Cardiac muscle cell (in vitro differentiated cells and primary cell): ENCODE results near the gene MRPL2. TPM values are rescaled to one million over a fixed set of nuclear protein-coding genes. Genes with fewer than 3 reads are reported as not detected.

ENCODE experiments used
- DNase-seq, 2 donors: peaks; one replicate each; pipeline versions ENCODE4 v3.0.0 to v3.0.0-alpha.2; 2010 to 2017; ENCODE audit warnings: low read depth in 1 of 2, low spot score in 1 of 2
- H3K27ac ChIP-seq: fragments of 200-600 bp; sonication (generic); 2 replicates; pipeline ENCODE4 v1.5.1; 2016
- H3K27me3 ChIP-seq: fragments of 200-600 bp; sonication (generic); 2 replicates; pipeline ENCODE4 v1.6.0; 2016; ENCODE audit warnings: control low read depth
- H3K36me3 ChIP-seq: fragments of 200-600 bp; sonication (generic); 2 replicates; pipeline ENCODE4 v1.5.1; 2016; ENCODE audit warnings: control low read depth
- H3K4me1 ChIP-seq: fragments of 200-600 bp; sonication (generic); 2 replicates; pipeline ENCODE4 v1.8.1; 2017; ENCODE audit warnings: low read depth, mild to moderate bottlenecking, mixed run types
- H3K4me3 ChIP-seq: fragments of 200-600 bp; sonication (generic); 2 replicates; pipeline ENCODE4 v1.5.1; 2016; ENCODE audit warnings: mild to moderate bottlenecking
- H3K9me3 ChIP-seq: fragments of 200-600 bp; sonication (generic); 2 replicates; pipeline ENCODE4 v1.5.1; 2017; ENCODE audit warnings: low read depth, mild to moderate bottlenecking, control low read depth
- polyA plus RNA-seq: library from polyadenylated mRNA; unstranded; fragments of >200 nt; fragmentation: Nextera tagmentation; extraction: Ambion mirVana; gene quantifications from 2 replicates; pipeline ENCODE4 v1.2.1, GENCODE V29; 2016
- total RNA-seq: library from RNA; depleted of rRNA; stranded (reverse); fragments of >200 nt; gene quantifications from 2 replicates; pipeline ENCODE4 v1.2.3, GENCODE V29; 2016
- TF ChIP-seq, protein P1 (sequence below): IDR thresholded peaks from 2 replicates; pipeline ENCODE4 v1.5.1; 2012; ENCODE audit warnings: low read depth, mild to moderate bottlenecking, low read length

Gene MRPL2
- total and polyA plus RNA-seq, 2 experiments from 2014 or later = 49.1 to 148 TPM

- TF ChIP-seq, protein P1, sequence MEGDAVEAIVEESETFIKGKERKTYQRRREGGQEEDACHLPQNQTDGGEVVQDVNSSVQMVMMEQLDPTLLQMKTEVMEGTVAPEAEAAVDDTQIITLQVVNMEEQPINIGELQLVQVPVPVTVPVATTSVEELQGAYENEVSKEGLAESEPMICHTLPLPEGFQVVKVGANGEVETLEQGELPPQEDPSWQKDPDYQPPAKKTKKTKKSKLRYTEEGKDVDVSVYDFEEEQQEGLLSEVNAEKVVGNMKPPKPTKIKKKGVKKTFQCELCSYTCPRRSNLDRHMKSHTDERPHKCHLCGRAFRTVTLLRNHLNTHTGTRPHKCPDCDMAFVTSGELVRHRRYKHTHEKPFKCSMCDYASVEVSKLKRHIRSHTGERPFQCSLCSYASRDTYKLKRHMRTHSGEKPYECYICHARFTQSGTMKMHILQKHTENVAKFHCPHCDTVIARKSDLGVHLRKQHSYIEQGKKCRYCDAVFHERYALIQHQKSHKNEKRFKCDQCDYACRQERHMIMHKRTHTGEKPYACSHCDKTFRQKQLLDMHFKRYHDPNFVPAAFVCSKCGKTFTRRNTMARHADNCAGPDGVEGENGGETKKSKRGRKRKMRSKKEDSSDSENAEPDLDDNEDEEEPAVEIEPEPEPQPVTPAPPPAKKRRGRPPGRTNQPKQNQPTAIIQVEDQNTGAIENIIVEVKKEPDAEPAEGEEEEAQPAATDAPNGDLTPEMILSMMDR = no peak
- no peak for DNase-seq
- Histone ChIP-seq H3K36me3 (peaks cover 24% of the 10 kb centered on the region), H3K4me3 (no peak overlapping the region), H3K27ac (no peak overlapping the region), H3K27me3 (no peaks in the 10 kb centered on the region), H3K9me3 (no peaks in the 10 kb centered on the region), H3K4me1 (no peaks in the 10 kb centered on the region)
Observed at GRCh38 chr6:43007126-43007525, 52.1 kb downstream of the MRPL2 start.

DNA sequence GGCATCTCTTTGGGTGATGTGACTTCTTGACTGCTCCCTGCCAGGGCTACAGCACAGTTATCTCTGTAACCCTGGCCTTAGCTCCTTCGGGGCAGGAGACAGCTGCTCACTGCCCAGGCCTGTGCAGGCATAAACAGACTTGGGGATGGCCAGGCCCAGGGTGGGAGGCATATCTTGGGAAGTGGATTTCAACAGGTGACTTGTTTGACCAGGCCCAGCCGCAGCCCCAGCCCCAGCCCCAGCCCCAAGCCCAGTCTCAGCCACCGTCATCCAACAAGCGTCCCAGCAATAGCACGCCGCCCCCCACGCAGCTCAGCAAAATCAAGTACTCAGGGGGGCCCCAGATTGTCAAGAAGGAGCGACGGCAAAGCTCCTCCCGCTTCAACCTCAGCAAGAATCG lies 53.0 kb downstream of the MRPL2 start:
- DNase-seq = no peak
- Histone ChIP-seq H3K4me1 (no peaks in the 10 kb centered on the region), H3K9me3 (no peaks in the 10 kb centered on the region), H3K27ac (no peak overlapping the region), H3K36me3 (peaks cover 19% of the 10 kb centered on the region), H3K4me3 (no peak overlapping the region), H3K27me3 (no peaks in the 10 kb centered on the region)
- TF ChIP-seq, protein P1 = no peak

GRCh38 chr6:43005844-43006243 lies 53.4 kb downstream of the MRPL2 start:
- TF ChIP-seq, protein P1 = no peak
- H3K27me3 ChIP-seq = no peaks in the 10 kb centered on the region
- H3K4me1 ChIP-seq = no peaks in the 10 kb centered on the region
- DNase-seq = no peak
- no peak overlapping the region for H3K27ac ChIP-seq
- no peak overlapping the region for H3K4me3 ChIP-seq
- peaks cover 15% of the 10 kb centered on the region for H3K36me3 ChIP-seq
- H3K9me3 ChIP-seq = no peaks in the 10 kb centered on the region

Other genes starting within 250 kb of the MRPL2 start
- gene RPL7L1, start 179.8 kb downstream of the MRPL2 start, total RNA-seq = 75.6 and 85.4 TPM in 2 replicates
- gene RPL7L1, start 179.8 kb downstream of the MRPL2 start, polyA plus RNA-seq = 89.5 and 121 TPM in 2 replicates
- not detected in 2 replicates for gene PTCRA, start 143.4 kb downstream of the MRPL2 start, total RNA-seq
- gene PTCRA, start 143.4 kb downstream of the MRPL2 start, polyA plus RNA-seq = not detected in 2 replicates
- gene CNPY3, start 130.0 kb downstream of the MRPL2 start, total RNA-seq = 73.0 and 78.1 TPM in 2 replicates
- 70.7 and 89.9 TPM in 2 replicates for gene CNPY3, start 130.0 kb downstream of the MRPL2 start, polyA plus RNA-seq
- gene GNMT, start 98.7 kb downstream of the MRPL2 start, total RNA-seq = 0.21 and 0.25 TPM in 2 replicates
- 0.21 and 1.3 TPM in 2 replicates for gene GNMT, start 98.7 kb downstream of the MRPL2 start, polyA plus RNA-seq
- gene PEX6, start 80.3 kb downstream of the MRPL2 start, total RNA-seq = 40.9 and 52.0 TPM in 2 replicates
- 21.3 and 29.7 TPM in 2 replicates for gene PEX6, start 80.3 kb downstream of the MRPL2 start, polyA plus RNA-seq
- gene PPP2R5D, start 74.9 kb downstream of the MRPL2 start, total RNA-seq = 58.2 and 70.0 TPM in 2 replicates
- 48.8 and 74.4 TPM in 2 replicates for gene PPP2R5D, start 74.9 kb downstream of the MRPL2 start, polyA plus RNA-seq
- gene MEA1, start 45.5 kb downstream of the MRPL2 start, total RNA-seq = 98.8 and 125 TPM in 2 replicates
- gene MEA1, start 45.5 kb downstream of the MRPL2 start, polyA plus RNA-seq = 173 and 227 TPM in 2 replicates
- 264 and 334 TPM in 2 replicates for gene KLHDC3, start 45.2 kb downstream of the MRPL2 start, total RNA-seq
- gene KLHDC3, start 45.2 kb downstream of the MRPL2 start, polyA plus RNA-seq = 343 and 472 TPM in 2 replicates
- gene RRP36, start 37.8 kb downstream of the MRPL2 start, total RNA-seq = 67.3 and 108 TPM in 2 replicates
- gene RRP36, start 37.8 kb downstream of the MRPL2 start, polyA plus RNA-seq = 63.8 and 77.1 TPM in 2 replicates
- 43.5 and 65.8 TPM in 2 replicates for gene CUL7, start 5.6 kb downstream of the MRPL2 start, total RNA-seq
- 33.1 and 44.9 TPM in 2 replicates for gene CUL7, start 5.6 kb downstream of the MRPL2 start, polyA plus RNA-seq
- gene KLC4, start 197 bp upstream of the MRPL2 start, total RNA-seq = 44.3 and 57.2 TPM in 2 replicates
- 38.4 and 60.5 TPM in 2 replicates for gene KLC4, start 197 bp upstream of the MRPL2 start, polyA plus RNA-seq
- 103 and 115 TPM in 2 replicates for gene PTK7, start 16.9 kb upstream of the MRPL2 start, total RNA-seq
- gene PTK7, start 16.9 kb upstream of the MRPL2 start, polyA plus RNA-seq = 75.8 and 88.0 TPM in 2 replicates
- gene SRF, start 111.8 kb upstream of the MRPL2 start, total RNA-seq = 72.1 and 76.8 TPM in 2 replicates
- gene SRF, start 111.8 kb upstream of the MRPL2 start, polyA plus RNA-seq = 9.7 and 10.2 TPM in 2 replicates
- gene CUL9, start 122.8 kb upstream of the MRPL2 start, total RNA-seq = 34.8 and 76.0 TPM in 2 replicates
- gene CUL9, start 122.8 kb upstream of the MRPL2 start, polyA plus RNA-seq = 29.0 and 44.2 TPM in 2 replicates
- gene DNPH1, start 170.0 kb upstream of the MRPL2 start, total RNA-seq = 111 and 176 TPM in 2 replicates
- 138 and 209 TPM in 2 replicates for gene DNPH1, start 170.0 kb upstream of the MRPL2 start, polyA plus RNA-seq
- 0.60 and 1.0 TPM in 2 replicates for gene TTBK1, start 184.0 kb upstream of the MRPL2 start, total RNA-seq
- 0.15 and 0.17 TPM in 2 replicates for gene TTBK1, start 184.0 kb upstream of the MRPL2 start, polyA plus RNA-seq
- not detected in 2 replicates for gene SLC22A7, start 238.8 kb upstream of the MRPL2 start, total RNA-seq
- gene SLC22A7, start 238.8 kb upstream of the MRPL2 start, polyA plus RNA-seq = 0.51 TPM in 1 of 2 replicates, not detected in the other
- gene CRIP3, start 249.4 kb upstream of the MRPL2 start, total RNA-seq = 1.4 and 5.2 TPM in 2 replicates
- gene CRIP3, start 249.4 kb upstream of the MRPL2 start, polyA plus RNA-seq = 3.6 and 3.8 TPM in 2 replicates